Measurements from ENCODE around the gene AGBL1.
"Not testable (repeated sequence)": the region's sequence is repeated elsewhere in the genome, so short reads cannot be mapped to it uniquely, and the experiment has no call there.

The AGBL1 gene

DNA sequence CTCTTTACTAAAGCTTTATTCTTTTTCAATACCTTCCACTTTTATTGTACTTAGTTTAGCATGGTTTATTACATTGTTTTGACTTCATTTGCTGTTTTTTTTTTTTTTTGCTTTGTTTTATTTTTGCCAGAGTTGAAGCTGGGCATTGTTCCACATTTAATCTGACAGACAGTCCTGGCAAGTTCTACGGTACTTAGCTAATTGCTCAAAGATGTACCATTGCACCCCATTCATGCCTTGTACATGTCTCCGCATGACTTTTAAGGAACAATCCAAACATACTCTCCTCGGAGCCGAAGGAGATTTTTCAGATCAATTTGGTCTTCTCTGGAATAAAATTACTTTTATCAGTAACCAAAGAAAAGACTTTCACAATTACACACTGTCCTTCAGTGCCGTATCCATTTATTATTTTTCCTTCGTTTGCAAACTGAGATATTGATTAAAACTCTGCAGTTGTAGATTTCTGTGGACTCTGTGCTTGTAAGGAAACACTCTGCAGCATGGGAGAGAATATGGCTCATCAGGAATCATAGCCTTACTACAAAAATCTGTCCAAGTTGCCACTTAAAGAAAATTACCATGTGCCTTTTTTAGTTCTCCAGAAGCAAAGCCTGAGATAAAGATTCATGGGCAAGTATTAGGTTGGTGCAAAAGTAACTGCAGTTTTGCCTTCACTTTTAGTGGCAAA, 952.0 kb downstream of the AGBL1 start:
- no peak for DNase-seq

DNA sequence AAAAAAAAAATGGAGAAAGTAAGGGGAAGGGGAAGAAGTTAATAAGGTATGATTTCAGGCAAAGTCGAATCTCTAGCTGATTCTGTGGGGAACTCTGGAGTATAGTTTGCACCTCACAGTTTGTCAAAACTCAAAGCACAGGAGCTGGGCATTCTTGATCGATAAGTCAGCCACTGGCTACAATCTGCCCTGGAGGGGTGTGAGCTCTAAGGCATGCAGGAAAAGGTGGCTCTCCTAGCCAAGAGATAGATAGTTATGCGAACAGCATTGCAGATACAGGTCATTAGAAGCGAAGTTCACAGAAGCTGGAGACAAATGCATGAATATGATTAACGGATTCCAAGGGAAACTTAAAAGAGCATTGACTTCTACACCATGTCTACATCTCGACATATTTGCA, 952.6 kb downstream of the AGBL1 start:
- DNase-seq = no peak

DNA sequence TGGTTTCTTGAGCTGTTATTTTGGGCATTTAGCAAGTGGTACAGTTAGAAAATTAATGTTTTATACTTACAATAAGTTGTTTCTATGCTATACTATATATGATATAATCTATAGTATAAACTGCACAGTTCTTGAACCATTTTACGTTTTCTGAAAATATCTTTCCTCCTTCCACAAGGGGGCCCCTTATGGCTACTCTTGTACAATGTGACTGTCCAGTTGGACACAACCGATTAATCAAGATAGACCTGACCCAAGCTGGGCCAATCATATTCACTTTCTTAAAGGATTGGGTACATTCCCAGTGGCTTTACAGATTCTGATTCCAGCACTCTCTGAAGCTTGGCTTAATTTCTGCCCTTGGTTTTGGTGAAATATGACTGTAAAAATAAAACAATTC, 953.4 kb downstream of the AGBL1 start:
- no peak for DNase-seq

DNA sequence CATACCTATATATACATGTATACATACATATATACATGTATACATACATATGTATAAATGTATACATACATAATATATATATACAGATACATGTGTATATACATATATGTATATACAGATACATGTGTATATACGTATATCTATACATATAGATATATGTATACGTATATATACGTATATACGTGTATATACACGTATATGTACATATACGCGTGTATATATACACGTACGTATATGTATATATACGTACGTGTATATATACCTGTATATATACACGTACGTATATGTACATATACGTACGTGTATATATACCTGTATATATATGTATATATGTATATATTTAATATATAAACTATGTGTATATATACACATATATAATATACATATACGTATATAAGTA, 955.2 kb downstream of the AGBL1 start:
- no peak for DNase-seq

DNA sequence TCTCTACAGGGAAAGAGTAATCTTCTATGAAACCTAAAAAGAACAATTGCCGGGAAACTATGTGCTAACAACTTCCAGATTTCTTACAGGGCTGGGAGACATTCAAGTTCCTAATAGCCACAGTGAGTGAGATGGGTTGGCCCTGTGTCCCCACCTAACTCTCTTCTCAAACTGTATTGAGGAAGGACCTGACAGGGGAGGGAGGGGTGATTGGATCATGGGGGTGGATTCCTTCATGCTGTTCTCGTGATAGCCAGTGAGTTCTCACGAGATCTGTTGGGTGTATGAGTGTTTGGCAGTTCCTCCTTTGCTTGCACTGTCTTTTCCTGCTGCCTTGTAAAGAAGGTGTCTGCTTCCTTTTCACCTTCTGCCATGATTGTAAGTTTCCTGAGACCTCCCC, 958.7 kb downstream of the AGBL1 start:
- DNase-seq = no peak

DNA sequence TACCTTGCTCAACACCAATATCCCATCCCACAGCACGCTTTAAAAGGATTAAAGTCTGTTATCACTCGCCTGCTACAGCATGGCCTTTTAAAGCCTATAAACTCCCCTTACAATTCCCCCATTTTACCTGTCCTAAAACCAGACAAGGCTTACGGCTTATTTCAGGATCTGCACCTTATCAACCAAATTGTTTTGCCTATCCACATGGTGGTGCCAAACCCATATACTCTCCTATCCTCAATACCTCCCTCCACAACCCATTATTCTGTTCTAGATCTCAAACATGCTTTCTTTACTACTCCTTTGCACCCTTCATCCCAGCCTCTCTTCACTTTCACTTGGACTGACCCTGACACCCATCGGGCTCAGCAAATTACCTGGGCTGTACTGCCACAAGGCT, 962.9 kb downstream of the AGBL1 start:
- not testable (repeated sequence) for DNase-seq

DNA sequence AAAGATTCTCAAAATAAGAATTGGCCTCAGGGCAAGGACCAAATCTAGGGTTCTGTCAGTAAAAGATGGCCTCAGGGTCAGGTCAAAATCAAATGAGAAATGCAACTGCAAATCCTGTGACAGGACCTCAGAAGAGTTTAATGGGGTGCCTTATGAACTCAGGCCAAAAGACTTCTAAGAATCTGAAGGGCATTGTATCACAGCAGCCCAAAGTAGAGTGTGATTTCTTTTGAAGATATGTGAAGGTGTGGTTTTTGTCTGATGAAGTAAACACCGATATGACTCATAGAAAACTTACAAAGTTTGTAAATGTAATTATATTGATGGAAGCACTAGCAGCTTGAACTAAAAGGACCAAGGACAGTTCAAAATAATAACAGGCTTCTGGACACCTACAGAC, 966.1 kb downstream of the AGBL1 start:
- DNase-seq = no peak

DNA sequence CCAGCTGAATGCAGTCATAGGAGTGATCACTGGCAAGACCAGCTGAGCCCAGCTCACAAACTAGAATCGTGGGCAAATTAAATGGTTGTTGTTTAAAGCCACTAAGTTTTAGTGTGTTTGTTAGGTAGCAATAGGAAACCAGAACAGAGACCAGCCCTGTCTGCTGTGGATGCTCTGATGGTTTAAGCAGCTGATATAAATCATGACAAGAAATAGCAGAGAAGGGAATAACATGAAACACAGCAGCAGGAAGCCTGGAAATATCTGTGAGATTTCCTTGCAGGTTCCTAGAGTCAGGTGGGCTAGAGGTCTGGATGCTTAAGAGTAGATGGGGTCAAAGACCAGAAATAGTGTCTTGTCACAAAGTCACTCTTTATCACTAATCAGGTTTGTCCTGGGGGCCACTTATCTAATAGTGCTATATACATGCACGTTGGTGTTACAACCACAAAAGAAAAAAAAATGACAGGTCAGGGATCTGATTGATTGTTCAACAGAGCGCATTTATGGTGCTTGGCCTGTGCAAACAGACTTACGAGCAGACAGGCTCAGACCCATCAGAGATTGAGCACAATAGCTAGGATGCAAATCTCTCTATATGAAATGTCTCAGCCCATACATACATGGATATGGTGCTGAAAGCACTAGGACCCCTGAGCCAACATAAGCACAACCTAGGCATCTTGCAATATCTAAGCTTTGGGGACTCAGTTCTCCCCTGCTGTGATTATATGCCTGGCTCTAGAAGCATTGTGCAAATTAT, 967.7 kb downstream of the AGBL1 start:
- DNase-seq = no peak
